Measurements from ENCODE around the gene MORN1.

Gene MORN1

GRCh38 chr1:2404142-2404889 is 13.0 kb upstream of the MORN1 start:
- no peak for DNase-seq (ENCODE audit: low read depth)

DNA sequence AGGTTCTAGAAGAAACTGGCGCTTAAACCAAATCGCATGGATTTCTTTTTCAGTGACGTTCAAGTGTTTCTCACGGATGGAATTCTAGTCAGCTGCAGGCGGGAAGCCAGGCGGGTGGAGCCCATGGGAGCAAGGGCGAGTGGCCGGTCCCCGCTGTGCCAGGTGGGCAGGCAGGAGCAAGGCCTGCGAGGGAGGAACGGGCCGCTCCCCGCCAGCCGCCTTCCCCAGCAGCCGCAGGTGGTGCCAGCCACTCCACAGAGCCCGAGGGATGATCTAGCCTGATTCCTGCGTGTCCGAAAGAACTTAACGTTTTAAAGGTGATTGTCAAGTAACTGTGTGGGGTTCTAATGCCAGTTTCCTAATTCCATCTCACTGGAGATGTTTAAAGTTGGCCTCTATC is 11.9 kb upstream of the MORN1 start:
- DNase-seq (ENCODE audit: low read depth): no peak

DNA sequence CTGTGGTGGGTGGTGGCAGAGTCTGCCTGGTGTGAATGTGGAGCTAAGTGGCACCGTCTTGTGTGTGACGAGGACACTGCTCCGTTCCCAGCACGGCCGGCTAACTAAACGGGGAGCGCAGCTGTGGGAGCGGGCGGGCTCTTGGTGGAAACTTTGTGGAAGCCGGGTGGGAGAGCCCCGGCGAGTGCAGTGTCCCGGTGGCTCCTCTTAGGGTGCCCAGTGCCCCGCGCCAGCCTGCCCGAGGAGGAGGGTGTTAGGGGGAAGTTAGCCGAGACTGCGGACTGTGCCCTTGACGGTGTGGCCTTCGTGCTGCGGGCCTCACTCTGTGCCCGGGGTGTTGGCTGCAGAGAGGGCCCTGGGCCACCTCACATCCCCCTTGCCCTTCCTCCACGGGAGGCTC is 11.1 kb upstream of the MORN1 start:
- no peak for DNase-seq (ENCODE audit: low read depth)

DNA sequence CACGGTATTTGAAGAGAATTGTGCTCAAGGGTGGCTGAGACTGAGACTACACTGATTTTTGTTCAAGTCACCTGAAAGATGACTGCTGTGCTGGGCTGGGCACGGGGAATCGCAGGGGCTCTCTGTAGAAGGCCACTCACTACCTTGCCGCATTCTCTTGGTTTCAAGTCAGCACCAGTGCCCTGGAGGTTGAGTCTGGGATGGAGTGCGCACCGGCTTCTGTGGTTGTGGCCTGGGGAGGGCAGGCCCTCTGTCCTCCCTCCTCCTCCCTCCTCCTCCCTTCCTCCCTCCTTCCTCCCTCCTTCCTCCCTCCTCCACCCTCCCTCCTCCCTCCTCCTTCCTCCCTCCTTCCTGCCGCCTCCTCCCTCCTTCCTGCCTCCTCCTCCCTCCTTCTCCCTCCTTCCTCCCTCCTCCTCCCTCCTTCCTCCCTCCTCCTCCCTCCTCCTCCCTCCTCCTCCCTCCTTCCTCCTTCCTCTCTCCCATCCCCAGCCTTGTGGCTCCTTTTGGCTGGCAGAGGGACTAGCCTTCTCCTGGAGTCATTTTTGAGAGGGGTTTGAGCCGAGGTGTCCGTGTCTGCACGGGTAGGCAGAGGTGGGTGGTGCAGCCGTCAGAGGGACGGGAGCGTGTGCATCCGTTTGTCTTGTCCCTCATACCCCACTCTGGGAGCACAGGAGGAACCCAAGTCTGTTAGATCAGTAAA is 9.7 kb upstream of the MORN1 start:
- no peak for DNase-seq (ENCODE audit: low read depth)

- no peak for DNase-seq (ENCODE audit: low read depth)
These were observed 9.2 kb upstream of the MORN1 start for GRCh38 chr1:2400576-2400909.

- DNase-seq (ENCODE audit: low read depth): no peak
These were observed 8.7 kb upstream of the MORN1 start for GRCh38 chr1:2399890-2400575.

DNA sequence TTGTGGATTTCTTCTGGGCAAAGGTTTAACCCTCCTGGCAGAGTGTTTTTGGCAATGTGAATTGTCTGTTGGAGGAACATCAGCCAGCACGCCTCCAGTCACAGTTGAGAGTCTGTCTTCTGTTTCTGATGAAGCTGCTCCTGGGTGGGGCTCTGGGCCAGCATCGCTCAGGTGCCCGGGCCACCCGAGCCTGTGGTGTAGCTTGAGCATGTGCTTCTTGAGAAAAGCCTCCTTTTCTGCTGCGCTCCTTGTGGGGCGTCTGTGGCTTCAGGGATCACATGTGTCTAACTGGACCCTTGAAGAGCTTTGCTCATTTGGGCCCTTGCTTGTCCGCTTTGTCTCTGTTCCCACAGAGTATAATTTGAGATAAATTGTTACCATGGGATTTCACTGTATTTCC is 7.5 kb upstream of the MORN1 start:
- no peak for DNase-seq (ENCODE audit: low read depth)

GRCh38 chr1:2397007-2397679 is 5.8 kb upstream of the MORN1 start:
- DNase-seq (ENCODE audit: low read depth): no peak

DNA sequence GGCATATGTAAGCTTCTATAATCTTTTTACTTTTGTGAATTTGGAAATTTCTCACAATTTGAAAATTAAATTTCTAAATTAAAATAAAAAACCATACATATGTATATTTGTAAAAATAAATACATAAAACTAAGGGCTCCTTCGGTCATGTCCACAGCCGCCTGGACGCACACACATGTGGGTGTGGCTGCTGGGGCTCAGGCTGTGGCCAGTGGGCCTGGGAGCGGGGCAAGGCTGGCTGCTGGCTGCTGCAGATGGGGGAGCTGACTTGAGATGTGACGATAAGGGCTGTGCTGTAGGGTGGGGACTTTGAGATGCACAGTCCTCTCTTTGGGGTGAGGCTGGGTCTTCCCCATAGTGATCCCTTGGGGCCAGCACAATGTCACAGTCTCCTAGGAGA is 5.1 kb upstream of the MORN1 start:
- DNase-seq (ENCODE audit: low read depth): no peak

GRCh38 chr1:2396059-2396458 is 4.7 kb upstream of the MORN1 start:
- no peak for DNase-seq (ENCODE audit: low read depth)

DNA sequence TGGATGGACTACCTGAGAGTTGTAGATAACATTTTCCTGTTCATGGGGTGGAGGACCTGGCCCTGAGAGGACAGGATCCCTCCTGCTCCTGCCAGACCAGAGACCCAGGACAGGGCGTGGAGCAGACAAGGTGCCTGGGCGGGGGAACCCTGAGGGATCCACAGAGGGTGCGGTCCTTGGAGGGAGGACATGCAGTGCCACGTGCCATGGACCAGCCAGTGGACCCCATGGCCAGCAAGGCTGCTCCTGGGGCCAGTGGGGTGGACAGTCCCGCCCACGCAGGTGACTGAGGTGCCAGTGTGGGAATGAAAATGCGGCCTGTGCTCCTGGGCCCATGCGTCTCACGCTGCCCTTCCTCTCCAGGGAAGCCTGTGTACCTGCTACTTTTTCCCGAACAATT is 3.9 kb upstream of the MORN1 start:
- no peak for DNase-seq (ENCODE audit: low read depth)

GRCh38 chr1:2394761-2395160 is 3.4 kb upstream of the MORN1 start:
- no peak for DNase-seq (ENCODE audit: low read depth)

DNA sequence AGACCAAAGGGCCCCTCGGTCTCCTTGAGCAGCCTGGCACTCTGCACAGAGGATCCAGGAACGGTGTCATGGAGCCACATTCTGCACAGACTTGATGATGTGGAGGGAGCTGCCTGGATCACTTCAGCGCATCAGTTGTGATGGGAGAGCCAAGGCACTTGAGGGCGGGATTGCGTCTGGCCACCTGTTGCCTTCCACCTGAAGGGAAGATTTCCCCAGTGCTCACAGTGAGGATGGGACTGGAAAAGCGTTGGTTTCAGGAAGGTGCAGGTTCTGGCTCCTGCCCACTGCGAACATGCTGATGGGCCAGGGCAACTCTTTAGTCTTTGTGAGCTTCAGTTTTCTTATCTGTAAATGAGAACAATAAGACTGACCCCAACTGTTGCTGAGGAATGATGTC is 2.9 kb upstream of the MORN1 start:
- DNase-seq (ENCODE audit: low read depth): no peak

DNA sequence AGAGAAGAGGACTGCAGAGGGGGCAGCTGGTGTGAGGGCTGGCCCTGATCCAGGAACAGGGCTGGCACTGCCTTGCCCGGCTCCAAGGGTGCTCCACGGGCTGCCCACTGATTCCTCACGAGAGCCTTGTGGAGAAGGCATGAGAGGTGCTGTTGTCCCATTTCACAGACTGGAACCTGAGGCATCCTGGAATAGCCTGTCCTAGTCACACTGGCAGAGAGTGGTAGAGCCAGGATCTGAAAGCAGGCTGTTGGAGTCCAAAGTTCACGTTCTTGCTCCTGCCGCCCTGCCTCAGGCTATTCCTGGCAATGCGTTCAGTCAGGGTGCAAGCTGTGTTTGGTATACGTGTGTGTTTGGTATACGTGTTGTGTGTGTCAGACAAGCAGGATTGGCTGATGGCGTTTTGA is 2.1 kb upstream of the MORN1 start:
- no peak for DNase-seq (ENCODE audit: low read depth)

DNA sequence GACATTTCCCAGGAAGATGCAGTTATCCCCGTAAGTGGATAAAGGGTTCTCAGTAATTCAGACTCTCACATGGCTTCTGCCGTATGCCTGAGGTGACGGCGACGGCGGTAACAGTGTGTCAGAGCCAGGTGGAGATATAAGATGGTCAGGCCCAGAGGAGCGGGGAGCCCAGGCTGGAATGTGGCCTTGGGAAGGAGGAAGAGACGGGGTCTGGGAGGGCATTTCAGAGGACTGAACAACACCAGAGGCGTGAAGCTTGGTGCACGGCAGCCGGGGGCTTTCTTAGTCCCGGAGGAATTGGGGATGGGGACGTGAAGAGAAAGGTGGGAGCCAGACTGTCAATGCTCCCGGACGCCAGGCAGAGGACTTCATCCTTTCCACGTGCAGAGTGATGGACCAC is 1.3 kb upstream of the MORN1 start:
- DNase-seq (ENCODE audit: low read depth): no peak

GRCh38 chr1:2391931-2392509 is 666 bp upstream of the MORN1 start:
- no peak for DNase-seq (ENCODE audit: low read depth)

GRCh38 chr1:2389644-2390043 is 1.7 kb downstream of the MORN1 start:
- DNase-seq (ENCODE audit: low read depth): no peak

GRCh38 chr1:2388004-2388913 is 3.1 kb downstream of the MORN1 start:
- no peak for DNase-seq (ENCODE audit: low read depth)

- no peak for DNase-seq (ENCODE audit: low read depth)
These were observed 4.4 kb downstream of the MORN1 start for GRCh38 chr1:2386636-2387611.

GRCh38 chr1:2385606-2386280 is 5.6 kb downstream of the MORN1 start:
- no peak for DNase-seq (ENCODE audit: low read depth)
